Measurements from ENCODE around the gene PIANP. TPM values are rescaled to one million over a fixed set of nuclear protein-coding genes. Genes with fewer than 3 reads are reported as not detected.

Gene PIANP
- total and polyA plus RNA-seq, 2 donors (not counting 1 experiment from before 2014, with no cell fraction given): 0.24 to 0.54 TPM

DNA sequence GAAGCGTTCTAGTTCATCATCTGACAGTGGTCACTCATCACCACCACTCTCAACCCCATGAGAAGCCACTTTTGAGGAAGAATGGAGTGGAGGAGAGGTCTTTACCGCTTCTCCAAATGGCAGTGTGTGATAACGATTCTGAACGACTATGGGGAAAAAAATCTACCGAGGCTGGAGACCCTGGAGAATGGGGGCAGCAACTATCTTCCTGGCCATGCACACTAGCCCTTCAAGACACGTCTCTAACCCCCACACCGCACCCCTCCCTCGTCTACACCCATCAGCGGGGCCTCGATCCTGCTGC lies 38.1 kb downstream of the PIANP start:
- peak overlapping the region; percentile 62 to 94 (median 90) for H3K4me3 ChIP-seq (ENCODE audit: control extremely low read depth in 1 of 5, extremely low read depth in 1 of 5, insufficient read depth in 1 of 5, low read depth in 2 of 5, low read length in 4 of 5)
- peaks cover 10% of the 10 kb centered on the region for H4K20me1 ChIP-seq (ENCODE audit: control insufficient read depth, insufficient read depth, low read length, poor library complexity, severe bottlenecking)
- H3K9me3 ChIP-seq (ENCODE audit: control extremely low read depth in 1 of 3, control insufficient read depth in 2 of 3, insufficient read depth in 1 of 3, low read length in 2 of 3): no peaks in the 10 kb centered on the region
- Mint-ChIP-seq H3K4me1 (peaks cover 28% of the 10 kb centered on the region), H3K4me3 (peak overlapping the region; percentile 93), H3K9me3 (ENCODE audit: insufficient read depth) (no peaks in the 10 kb centered on the region), H3K27ac (peak overlapping the region; percentile 92), H3K27me3 (no peaks in the 10 kb centered on the region)
- peak overlapping the region; percentile 96 for H2AFZ ChIP-seq (ENCODE audit: insufficient read depth, low read depth, low read length, poor library complexity, severe bottlenecking)
- TF ChIP-seq EZH2 (IDR thresholded peaks at IDR 0.05; ENCODE audit: borderline replicate concordance, insufficient read depth, low read depth, low read length, poor library complexity, severe bottlenecking): no peak
- no peak for TF ChIP-seq CTCF (IDR thresholded peaks at IDR 0.05)
- 0% methylated on average over 7 of the region's 10 CpGs for WGBS (ENCODE audit: insufficient coverage)
- H3K36me3 ChIP-seq (replicated peaks in 1 of 2; ENCODE audit: control extremely low read depth in 1 of 2, control insufficient read depth in 1 of 2, extremely low read depth in 1 of 2, insufficient read depth in 2 of 2, low read length in 1 of 2): peaks cover 0 to 20% of the 10 kb centered on the region in 2 experiments
- ATAC-seq (ENCODE audit: low read depth) (peak; percentile 50), DNase-seq (no peak)
- H3K4me2 ChIP-seq (replicated peaks; ENCODE audit: low read depth, low read length, poor library complexity, severe bottlenecking): peak overlapping the region; percentile 84
- POLR2A ChIA-PET: interaction anchor here (0.7 kb wide), 1 partner anchor 189 kb away, joined by 3 read pairs; the partner anchor contains the start of gene USP5
- H3K27me3 ChIP-seq (replicated peaks in 1 of 4; ENCODE audit: control extremely low read depth in 1 of 4, control insufficient read depth in 3 of 4, insufficient read depth in 4 of 4, low read length in 3 of 4): no peaks in the 10 kb centered on the region
- peaks cover 15 to 19% of the 10 kb centered on the region in 2 donors for H3K4me1 ChIP-seq (ENCODE audit: control insufficient read depth in 2 of 2, insufficient read depth in 2 of 2, low read length in 2 of 2)
- CTCF ChIA-PET: interaction anchor here (2.9 kb wide), 1 partner anchor 27 kb away, joined by 10 read pairs; the partner anchor contains the start of gene ZNF384
- intact Hi-C loops (cut with micrococcal nuclease): no loop called here
- peak overlapping the region; percentile 81 for H3K9ac ChIP-seq (ENCODE audit: low read length)
- H3K79me2 ChIP-seq (ENCODE audit: control insufficient read depth, insufficient read depth, low read length): peaks cover 51% of the 10 kb centered on the region
- peak overlapping the region; percentile 62 to 76 for H3K27ac ChIP-seq (ENCODE audit: low read length in 2 of 2)

DNA sequence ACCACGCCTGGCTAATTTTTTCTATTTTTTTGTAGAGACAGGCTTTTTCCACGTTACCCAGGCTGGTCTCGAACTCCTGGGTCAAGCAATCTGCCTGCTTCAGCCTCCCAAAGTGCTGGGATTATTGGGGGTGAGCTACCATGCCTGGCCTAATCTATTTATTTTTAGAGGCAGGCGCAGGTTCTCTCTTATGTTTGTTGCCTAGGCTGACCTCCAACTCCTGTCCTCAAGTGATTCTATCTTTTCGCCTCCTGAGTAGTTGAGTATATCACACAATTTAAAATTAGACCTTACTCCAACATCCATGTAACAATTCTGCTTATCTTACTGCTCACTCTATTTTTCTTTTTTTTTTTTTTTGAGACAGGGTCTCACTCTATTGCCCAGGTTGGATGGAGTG lies 46.6 kb downstream of the PIANP start:
- intact Hi-C loops (cut with micrococcal nuclease): no loop called here
- Histone ChIP-seq H4K20me1 (ENCODE audit: control insufficient read depth, insufficient read depth, low read length, poor library complexity, severe bottlenecking) (peaks cover 22% of the 10 kb centered on the region), H3K79me2 (ENCODE audit: control insufficient read depth, insufficient read depth, low read length) (peaks cover 47% of the 10 kb centered on the region), H3K4me2 (replicated peaks; ENCODE audit: low read depth, low read length, poor library complexity, severe bottlenecking) (no peak overlapping the region), H3K4me1 (ENCODE audit: control insufficient read depth in 2 of 2, insufficient read depth in 2 of 2, low read length in 2 of 2) (no peaks in the 10 kb centered on the region), H3K36me3 (replicated peaks in 1 of 2; ENCODE audit: control extremely low read depth in 1 of 2, control insufficient read depth in 1 of 2, extremely low read depth in 1 of 2, insufficient read depth in 2 of 2, low read length in 1 of 2) (peaks cover 3 to 62% of the 10 kb centered on the region in 2 experiments), H3K9me3 (ENCODE audit: control extremely low read depth in 1 of 3, control insufficient read depth in 2 of 3, insufficient read depth in 1 of 3, low read length in 2 of 3) (no peaks in the 10 kb centered on the region), H3K27me3 (replicated peaks in 1 of 4; ENCODE audit: control extremely low read depth in 1 of 4, control insufficient read depth in 3 of 4, insufficient read depth in 4 of 4, low read length in 3 of 4) (no peaks in the 10 kb centered on the region), H3K4me3 (ENCODE audit: control extremely low read depth in 1 of 5, extremely low read depth in 1 of 5, insufficient read depth in 1 of 5, low read depth in 2 of 5, low read length in 4 of 5) (no peak overlapping the region), H3K27ac (ENCODE audit: low read length in 2 of 2) (no peak overlapping the region), H2AFZ (ENCODE audit: insufficient read depth, low read depth, low read length, poor library complexity, severe bottlenecking) (no peak overlapping the region), H3K9ac (ENCODE audit: low read length) (no peak overlapping the region)
- Mint-ChIP-seq H3K27ac (no peak overlapping the region), H3K4me3 (no peak overlapping the region), H3K4me1 (peaks cover 8% of the 10 kb centered on the region), H3K9me3 (ENCODE audit: insufficient read depth) (no peaks in the 10 kb centered on the region), H3K27me3 (no peaks in the 10 kb centered on the region)
- no peak for DNase-seq
- 83% methylated on average over 1 of the region's 5 CpGs for WGBS (ENCODE audit: insufficient coverage)
- ChIA-PET POLR2A (interaction anchor here (0.7 kb wide), 1 partner anchor 212 kb away, joined by 3 read pairs; no protein-coding TSS in a partner anchor), CTCF (interaction anchor here (1.0 kb wide), 1 partner anchor 19 kb away, joined by 3 read pairs; the partner anchor contains the start of gene LPAR5)
- ATAC-seq (ENCODE audit: low read depth): no peak
- TF ChIP-seq CTCF (IDR thresholded peaks at IDR 0.05) (no peak), EZH2 (IDR thresholded peaks at IDR 0.05; ENCODE audit: borderline replicate concordance, insufficient read depth, low read depth, low read length, poor library complexity, severe bottlenecking) (no peak)

All from B cell (primary cell).